GM12864 (cell line): ENCODE measurements around the gene UBALD2.
"Not testable (repeated sequence)": the region's sequence is repeated elsewhere in the genome, so short reads cannot be mapped to it uniquely, and the experiment has no call there.

Source experiments
- DNase-seq: peaks from one replicate; pipeline ENCODE4 v3.0.0-alpha.2; 2011; ENCODE audit warnings: low read depth
- H3K4me3 ChIP-seq: 2 replicates; pipeline ENCODE4 v1.5.1; 2011; ENCODE audit warnings: mild to moderate bottlenecking, low read depth, low read length, control low read depth
- TF ChIP-seq, protein P1 (sequence below): IDR thresholded peaks from 2 replicates; pipeline ENCODE4 v1.5.1; 2011; ENCODE audit warnings: low read depth, mild to moderate bottlenecking, moderate library complexity, low read length, control low read depth, inconsistent platforms; ENCODE audit errors: missing control alignments

UBALD2 gene

GRCh38 chr17:76262732-76263344 lies 2.3 kb upstream of the UBALD2 start:
- no peak for DNase-seq
- H3K4me3 ChIP-seq, result peak overlapping the region; percentile 53
- TF ChIP-seq, protein P1, sequence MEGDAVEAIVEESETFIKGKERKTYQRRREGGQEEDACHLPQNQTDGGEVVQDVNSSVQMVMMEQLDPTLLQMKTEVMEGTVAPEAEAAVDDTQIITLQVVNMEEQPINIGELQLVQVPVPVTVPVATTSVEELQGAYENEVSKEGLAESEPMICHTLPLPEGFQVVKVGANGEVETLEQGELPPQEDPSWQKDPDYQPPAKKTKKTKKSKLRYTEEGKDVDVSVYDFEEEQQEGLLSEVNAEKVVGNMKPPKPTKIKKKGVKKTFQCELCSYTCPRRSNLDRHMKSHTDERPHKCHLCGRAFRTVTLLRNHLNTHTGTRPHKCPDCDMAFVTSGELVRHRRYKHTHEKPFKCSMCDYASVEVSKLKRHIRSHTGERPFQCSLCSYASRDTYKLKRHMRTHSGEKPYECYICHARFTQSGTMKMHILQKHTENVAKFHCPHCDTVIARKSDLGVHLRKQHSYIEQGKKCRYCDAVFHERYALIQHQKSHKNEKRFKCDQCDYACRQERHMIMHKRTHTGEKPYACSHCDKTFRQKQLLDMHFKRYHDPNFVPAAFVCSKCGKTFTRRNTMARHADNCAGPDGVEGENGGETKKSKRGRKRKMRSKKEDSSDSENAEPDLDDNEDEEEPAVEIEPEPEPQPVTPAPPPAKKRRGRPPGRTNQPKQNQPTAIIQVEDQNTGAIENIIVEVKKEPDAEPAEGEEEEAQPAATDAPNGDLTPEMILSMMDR, result no peak

DNA sequence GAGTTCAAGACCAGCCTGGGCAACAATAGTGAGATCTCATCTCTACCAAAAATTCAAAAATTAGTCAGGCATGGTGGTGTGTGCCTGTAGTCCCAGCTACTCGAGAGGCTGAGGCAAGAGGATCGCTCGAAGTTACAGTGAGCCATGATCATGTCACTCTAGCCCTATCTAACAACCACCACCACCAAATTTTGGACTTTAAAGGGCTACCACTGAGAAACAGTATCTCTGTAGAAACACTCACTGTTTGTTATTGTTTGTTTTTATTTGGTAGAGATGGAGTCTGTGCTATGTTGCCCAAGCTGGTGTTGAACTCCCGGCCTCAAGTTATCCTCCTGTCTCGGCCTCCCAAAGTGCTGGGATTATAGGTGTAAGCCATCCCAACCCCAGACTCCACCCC lies 1.3 kb upstream of the UBALD2 start:
- TF ChIP-seq, protein P1, result no peak
- H3K4me3 ChIP-seq, result peak overlapping the region; percentile 30; the same call in 1 of the 2 replicates
- no peak for DNase-seq

GRCh38 chr17:76264425-76264754 lies 758 bp upstream of the UBALD2 start:
- TF ChIP-seq, protein P1, result no peak
- DNase-seq, result no peak

DNA sequence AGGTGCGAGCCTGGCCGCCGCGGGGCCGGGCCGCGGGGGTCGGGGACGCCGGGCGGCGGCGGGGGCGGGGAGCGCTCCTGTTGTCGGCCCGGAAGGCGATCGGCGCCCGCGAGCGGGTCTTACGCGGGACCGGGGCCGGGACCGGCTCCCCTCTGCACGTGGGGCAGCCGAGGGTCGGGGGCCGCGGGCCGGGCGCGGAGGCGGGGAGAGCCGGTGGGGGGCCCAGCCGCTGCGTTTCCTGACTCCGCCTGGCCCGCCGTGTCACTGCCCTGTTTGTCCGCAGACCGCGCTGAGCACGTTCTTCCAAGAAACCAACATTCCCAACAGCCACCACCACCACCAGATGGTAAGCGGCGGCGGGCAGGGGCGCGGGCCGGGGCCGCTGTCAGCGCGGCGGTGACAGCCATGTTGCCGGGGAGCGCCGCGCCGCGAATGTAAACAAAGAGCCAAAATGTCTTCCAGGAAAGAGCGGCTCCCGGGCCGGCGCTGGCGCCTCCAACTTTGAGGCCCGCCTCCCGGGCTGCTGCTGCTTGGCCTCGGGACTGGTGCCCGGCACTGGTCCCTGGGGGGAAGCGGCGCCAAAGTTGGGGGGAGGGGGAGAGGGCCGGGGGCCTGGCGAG lies 586 bp downstream of the UBALD2 start:
- no peak for DNase-seq
- TF ChIP-seq, protein P1, result no peak
- peak overlapping the region; percentile 83 for H3K4me3 ChIP-seq

More at GRCh38 chr17:76264425-76264754, 758 bp upstream of the UBALD2 start:
- peak overlapping the region; percentile 30; the same call in 1 of the 2 replicates for H3K4me3 ChIP-seq

DNA sequence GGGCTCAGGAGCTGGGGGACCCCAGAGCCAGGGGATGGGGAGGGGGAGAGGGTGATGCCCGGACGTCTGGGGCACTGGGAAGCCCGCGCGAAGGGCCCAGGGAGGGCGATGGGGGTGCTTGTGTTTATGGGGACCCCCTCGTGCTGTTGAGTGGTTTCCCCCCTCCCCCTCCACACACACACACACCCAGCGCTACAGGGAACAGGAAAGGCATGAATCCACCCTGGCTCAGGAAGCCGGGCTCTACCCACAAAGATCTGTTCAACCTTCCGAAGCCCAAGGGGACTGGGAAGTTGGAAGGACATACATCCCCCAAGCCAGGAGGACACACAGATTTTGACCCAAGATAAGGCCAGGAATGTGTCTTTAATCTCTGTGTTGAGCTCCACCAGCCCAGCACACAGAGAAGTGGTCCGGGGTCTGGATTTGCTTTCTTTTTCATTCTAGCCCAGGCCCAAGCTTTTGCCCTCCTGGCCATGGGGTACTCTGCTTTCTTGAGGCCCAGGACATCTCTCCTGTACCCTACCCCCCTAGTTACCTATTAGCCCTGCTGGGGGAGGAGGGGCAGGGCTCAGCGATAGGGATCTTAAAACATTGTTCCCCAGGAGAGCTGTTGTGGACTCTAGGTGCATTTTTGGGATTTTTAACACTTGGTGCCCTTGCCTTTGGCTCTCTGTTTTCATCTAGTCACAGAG lies 1.2 kb downstream of the UBALD2 start:
- TF ChIP-seq, protein P1, result no peak
- H3K4me3 ChIP-seq, result peak overlapping the region; percentile 83
- no peak for DNase-seq

- DNase-seq, result no peak
- TF ChIP-seq, protein P1, result no peak
- H3K4me3 ChIP-seq, result peak overlapping the region; percentile 83
These were observed 2.0 kb downstream of the UBALD2 start for GRCh38 chr17:76267051-76267576.

DNA sequence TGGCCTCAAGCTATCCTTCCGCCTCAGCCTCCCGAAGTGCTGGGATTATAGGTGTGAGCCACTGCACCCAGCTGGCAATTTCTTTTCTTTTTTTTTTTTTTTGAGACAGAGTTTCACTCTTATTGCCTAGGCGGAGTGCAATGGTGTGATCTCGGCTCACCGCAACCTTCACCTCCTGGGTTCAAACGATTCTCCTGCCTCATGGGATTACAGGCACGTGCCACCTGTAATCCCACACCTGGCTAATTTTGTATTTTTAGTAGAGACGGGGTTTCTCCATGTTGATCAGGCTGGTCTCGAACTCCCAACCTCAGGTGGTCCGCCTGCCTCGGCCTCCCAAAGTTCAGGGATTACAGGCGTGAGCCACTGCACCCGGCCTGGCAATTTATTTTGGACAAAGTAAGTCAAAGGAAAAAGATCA lies 2.4 kb downstream of the UBALD2 start:
- peak overlapping the region; percentile 83 for H3K4me3 ChIP-seq
- DNase-seq, result not testable (repeated sequence)
